GM12878 (cell line): ENCODE data around the gene NKD1. TPM values are rescaled to one million over a fixed set of nuclear protein-coding genes. Genes with fewer than 3 reads are reported as not detected.

Experiments
- ATAC-seq: fragments of 200-7000 bp; cut with Tn5 transposase; 3 replicates; pipeline ENCODE4 v1.9.1; 2020; ENCODE audit warnings: mild to moderate bottlenecking, moderate library complexity
- BruUV-seq: library from RNA; stranded (reverse); fragments of 400-500 nt; replicated peaks from 2 replicates; lab custom pipeline; 2021; lab: Mats Ljungman, UMichigan
- CTCF ChIA-PET: fragments of 300-600 bp; sonication (Branson Sonifier 250); formaldehyde crosslinking; extraction: SDS; loops from one replicate; lab custom pipeline; 2021; ENCODE audit warnings: inconsistent platforms; lab: Yijun Ruan, JAX
- POLR2A ChIA-PET: fragments of 350-600 bp; formaldehyde crosslinking; extraction: SDS; loops from one replicate; lab custom pipeline; 2021; ENCODE audit warnings: inconsistent platforms; lab: Charles Lee
- RAD21 ChIA-PET: fragments of 300-600 bp; sonication (Branson Sonifier 250); formaldehyde crosslinking; loops from one replicate; lab custom pipeline; 2023; ENCODE audit warnings: antibody characterized with exemption; ENCODE audit not compliant: unreplicated experiment; lab: Charles Lee
- SMC1A ChIA-PET: fragments of 300-600 bp; sonication (Branson Sonifier 250); formaldehyde crosslinking; loops from one replicate; lab custom pipeline; 2023; ENCODE audit not compliant: unreplicated experiment, uncharacterized antibody; lab: Charles Lee
- DNase-seq: peaks from one replicate; pipeline ENCODE4 v3.0.0-alpha.2; 2011; ENCODE audit warnings: low read depth, low spot score
- FAIRE-seq: peaks from 3 replicates; lab custom pipeline; 2011; peaks lifted over from hg19 to GRCh38; lab: Jason Lieb, UNC
- H2AFZ ChIP-seq: 2 replicates; pipeline ENCODE4 v1.6.0; 2011; ENCODE audit warnings: low read depth, low read length, control low read depth; ENCODE audit not compliant: control insufficient read depth
- H3K27ac ChIP-seq: 2 replicates; pipeline ENCODE4 v1.5.1; 2011; ENCODE audit warnings: control low read depth; ENCODE audit not compliant: control insufficient read depth, insufficient read depth
- H3K27me3 ChIP-seq, 2 experiments: replicated peaks in 1 of 2; 2 replicates each; pipeline versions ENCODE4 v1.6.0 to v1.6.1; 2011; ENCODE audit warnings: low read length in 1 of 2; ENCODE audit not compliant: control insufficient read depth in 2 of 2, insufficient read depth in 2 of 2
- H3K36me3 ChIP-seq, 2 experiments: 2 replicates each; pipeline ENCODE4 v1.5.1; 2011; ENCODE audit warnings: low read length in 1 of 2; ENCODE audit not compliant: control insufficient read depth in 2 of 2, insufficient read depth in 2 of 2
- H3K4me1 ChIP-seq: 2 replicates; pipeline ENCODE4 v1.6.1; 2011; ENCODE audit warnings: mild to moderate bottlenecking, low read length, moderate library complexity, mixed read lengths; ENCODE audit not compliant: control insufficient read depth, insufficient read depth
- H3K4me2 ChIP-seq: 2 replicates; pipeline ENCODE4 v1.6.0; 2011; ENCODE audit warnings: control low read depth; ENCODE audit not compliant: control insufficient read depth, insufficient read depth
- H3K4me3 ChIP-seq: fragments of 200-600 bp; sonication (generic); 2 replicates; pipeline ENCODE4 v1.5.1; 2016
- H3K79me2 ChIP-seq: 2 replicates; pipeline ENCODE4 v1.6.0; 2011; ENCODE audit warnings: low read length; ENCODE audit not compliant: control insufficient read depth, insufficient read depth
- H3K9ac ChIP-seq: 2 replicates; pipeline ENCODE4 v1.8.0; 2011; ENCODE audit warnings: low read length, control low read depth, mixed read lengths; ENCODE audit not compliant: control insufficient read depth, insufficient read depth
- H3K9me3 ChIP-seq: replicated peaks from 3 replicates; pipeline ENCODE4 v1.5.1; 2011; ENCODE audit warnings: mild to moderate bottlenecking, low read length; ENCODE audit not compliant: control insufficient read depth, insufficient read depth
- H4K20me1 ChIP-seq: 2 replicates; pipeline ENCODE4 v1.6.0; 2011; ENCODE audit not compliant: control insufficient read depth, insufficient read depth
- BCL11A ChIP-seq: IDR thresholded peaks from 2 replicates; pipeline ENCODE4 v1.6.1; 2011; ENCODE audit warnings: low read depth, low read length
- CHD4 ChIP-seq: fragments of 200-600 bp; sonication (generic); IDR thresholded peaks from 2 replicates; pipeline ENCODE4 v1.6.1; 2016; ENCODE audit warnings: mild to moderate bottlenecking
- CREM ChIP-seq: IDR thresholded peaks from 2 replicates; pipeline ENCODE4 v1.6.1; 2014; ENCODE audit warnings: antibody characterized with exemption, low read depth
- JUND ChIP-seq: IDR thresholded peaks from 2 replicates; pipeline ENCODE4 v1.6.1; 2012; ENCODE audit warnings: low read depth, mild to moderate bottlenecking, low read length, improper control_type of control experiment, moderate library complexity
- RELA ChIP-seq: fragments of 450-650 bp; IDR thresholded peaks from 2 replicates; pipeline ENCODE4 v1.8.0; 2014; ENCODE audit warnings: borderline replicate concordance; ENCODE audit not compliant: partially characterized antibody
- YBX1 ChIP-seq: fragments of 450-650 bp; IDR thresholded peaks from 2 replicates; pipeline ENCODE4 v1.6.1; 2016; ENCODE audit warnings: antibody characterized with exemption
- ZBTB33 ChIP-seq: fragments of 450-650 bp; IDR thresholded peaks from 2 replicates; pipeline ENCODE4 v1.6.1; 2017; ENCODE audit warnings: mild to moderate bottlenecking
- WGBS: methylation state at CpG from one replicate; pipeline ENCODE4 v1.1.6; 2016; ENCODE audit warnings: low lambda C conversion rate; ENCODE audit not compliant: insufficient replicate concordance, insufficient coverage; ENCODE audit errors: missing lambda C conversion rate; 5-methylcytosine and 5-hydroxymethylcytosine counted together
- in situ Hi-C: fragments of 300-500 bp; cut with MboI; formaldehyde crosslinking; loops from 9 replicates; pipeline ENCODE4 v1.14.3; 2018; ENCODE audit warnings: mixed read lengths
- intact Hi-C: fragments of 100-400 bp; cut with micrococcal nuclease; formaldehyde crosslinking; loops from one replicate; pipeline ENCODE4 v1.14.2; 2022; ENCODE audit not compliant: unreplicated experiment
- polyA plus RNA-seq, 11 experiments: library from polyadenylated mRNA; depleted of rRNA in 4 of 11; unstranded in 6 of 11; stranded (reverse) in 5 of 11; fragments of >200 nt; fragmentation: Nextera tagmentation in 4 of 11; fragmentation: Illumina TruSeq in 1 of 11; extraction: Ambion mirVana in 4 of 11; extraction: Trizol in 1 of 11; gene quantifications; 1 replicate in 1 of 11; 2 replicates in 10 of 11; pipeline versions ENCODE4 v1.2.1 to v1.2.3, GENCODE V29; 2011 to 2016; ENCODE audit warnings: inconsistent platforms in 2 of 11, missing spikeins in 2 of 11, low read depth in 1 of 11
- total RNA-seq, 4 experiments: library from RNA; depleted of rRNA in 3 of 4; stranded (reverse); fragments of >200 nt in 3 of 4; fragmentation: Illumina TruSeq in 1 of 4; extraction: Trizol in 1 of 4; gene quantifications; 2 replicates each; pipeline versions ENCODE4 v1.2.1 to v1.2.3, GENCODE V29; 2013 to 2021

NKD1 gene
- total and polyA plus RNA-seq, 10 of the 15 experiments (the other 5 are each of a cell fraction or from before 2014, with no cell fraction given) = under 0.01 to 0.49 (median 0.04) TPM; not detected in 2

GRCh38 chr16:50558913-50559312, 10.7 kb downstream of the NKD1 start:
- ATAC-seq = no peak
- POLR2A ChIA-PET = no interaction called here
- CTCF ChIA-PET = interaction anchor here (2.5 kb wide), 1 partner anchor 107 kb away, joined by 7 read pairs; no protein-coding TSS in a partner anchor

More at GRCh38 chr16:50558913-50559312, 10.7 kb downstream of the NKD1 start:
- ChIA-PET RAD21 (no interaction called here), SMC1A (interaction anchor here (0.7 kb wide), 1 partner anchor 99 kb away, joined by 3 read pairs; no protein-coding TSS in a partner anchor)
- Histone ChIP-seq H4K20me1 (no peaks in the 10 kb centered on the region), H3K4me2 (no peak overlapping the region), H2AFZ (no peak overlapping the region), H3K27ac (no peak overlapping the region), H3K9ac (no peak overlapping the region), H3K9me3 (no peaks in the 10 kb centered on the region), H3K27me3 (no peaks in the 10 kb centered on the region; a peak in 1 of 4 replicates), H3K36me3 (no peaks in the 10 kb centered on the region), H3K79me2 (no peaks in the 10 kb centered on the region), H3K4me3 (no peak overlapping the region), H3K4me1 (no peaks in the 10 kb centered on the region)
- WGBS = 33% methylated on average over 1 of the region's 1 CpG
- BruUV-seq = no TSS peak
- intact Hi-C loops = no loop called here
- DNase-seq (no peak), FAIRE-seq (no peak)
- in situ Hi-C loops = no loop called here
- no peak for TF ChIP-seq BCL11A
- no peak for TF ChIP-seq CREM
- TF ChIP-seq JUND = no peak
- no peak for TF ChIP-seq RELA
- no peak for TF ChIP-seq YBX1
- no peak for TF ChIP-seq ZBTB33
- TF ChIP-seq CHD4 = no peak
